A549 (cell line): ENCODE measurements around the gene SKI. TPM values are rescaled to one million over a fixed set of nuclear protein-coding genes. Genes with fewer than 3 reads are reported as not detected.

Experiments used
- ATAC-seq, 2 experiments: fragments of 200-7000 bp in 1 of 2; fragments of >200 bp in 1 of 2; cut with Nextera tagmentation in 1 of 2; cut with Tn5 transposase in 1 of 2; 3 replicates each; pipeline versions ENCODE4 v1.8.0 to v1.9.1; 2018 to 2020; ENCODE audit warnings: mild to moderate bottlenecking in 1 of 2, moderate library complexity in 1 of 2
- CTCF ChIA-PET: fragments of 300-600 bp; sonication (Branson Sonifier 250); formaldehyde crosslinking; extraction: SDS; loops from one replicate; lab custom pipeline; 2021; ENCODE audit warnings: antibody characterized with exemption, inconsistent platforms; lab: Yijun Ruan, JAX
- POLR2A ChIA-PET: fragments of 350-600 bp; formaldehyde crosslinking; extraction: SDS; loops from one replicate; lab custom pipeline; 2021; ENCODE audit warnings: antibody characterized with exemption, inconsistent platforms; lab: Yijun Ruan, JAX
- DNase-seq, 2 experiments: peaks; one replicate each; pipeline versions ENCODE4 v3.0.0 to v3.0.0-alpha.2; 2011 to 2016; ENCODE audit warnings: low read depth in 1 of 2, low spot score in 1 of 2
- FAIRE-seq: peaks from 2 replicates; lab custom pipeline; 2011; peaks lifted over from hg19 to GRCh38; lab: Jason Lieb, UNC
- H3K27ac ChIP-seq, 2 experiments: fragments of >200 bp; sonication (Bioruptor Twin); formaldehyde crosslinking; 3 replicates each; pipeline ENCODE4 v1.5.1; 2016 to 2017
- H3K4me1 ChIP-seq: fragments of >200 bp; sonication (Bioruptor Twin); formaldehyde crosslinking; 3 replicates; pipeline ENCODE4 v1.6.1; 2016
- H3K4me2 ChIP-seq: fragments of >200 bp; sonication (Bioruptor Twin); formaldehyde crosslinking; 3 replicates; pipeline ENCODE4 v1.6.1; 2016
- H3K4me3 ChIP-seq: fragments of >200 bp; sonication (Bioruptor Twin); formaldehyde crosslinking; 3 replicates; pipeline ENCODE4 v1.5.1; 2016
- H3K9me3 ChIP-seq: fragments of >200 bp; sonication (Bioruptor Twin); formaldehyde crosslinking; 3 replicates; pipeline ENCODE4 v1.6.1; 2016
- ATOH8 ChIP-seq: fragments of 250-450 bp; sonication (Bioruptor Pico); IDR thresholded peaks from 2 replicates; pipeline ENCODE4 v1.5.0; 2020; ENCODE audit warnings: low read depth, mild to moderate bottlenecking, moderate library complexity
- BCL3 ChIP-seq: fragments of >200 bp; sonication (Bioruptor Twin); formaldehyde crosslinking; IDR thresholded peaks from 3 replicates; pipeline ENCODE4 v1.6.1; 2016
- CEBPB ChIP-seq, 2 experiments: fragments of >200 bp in 1 of 2; sonication (Bioruptor Twin) in 1 of 2; formaldehyde crosslinking in 1 of 2; IDR thresholded peaks; 2 replicates each; pipeline ENCODE4 v1.6.1; 2012 to 2016
- CHD2 ChIP-seq: fragments of 150-350 bp; IDR thresholded peaks from 2 replicates; pipeline ENCODE4 v1.6.1; 2014; ENCODE audit warnings: low read length; ENCODE audit not compliant: partially characterized antibody
- CHD4 ChIP-seq: fragments of 200-600 bp; sonication (generic); IDR thresholded peaks from 2 replicates; pipeline ENCODE4 v1.6.1; 2016; ENCODE audit warnings: antibody characterized with exemption, mild to moderate bottlenecking, borderline replicate concordance
- CTCF ChIP-seq: fragments of >200 bp; sonication (Bioruptor Twin); formaldehyde crosslinking; IDR thresholded peaks from 3 replicates; pipeline ENCODE4 v1.5.1; 2016
- E2F6 ChIP-seq: IDR thresholded peaks from 2 replicates; pipeline ENCODE4 v1.6.1; 2012; ENCODE audit warnings: low read depth, borderline replicate concordance
- EHMT2 ChIP-seq: fragments of 200-600 bp; sonication (generic); IDR thresholded peaks from 2 replicates; pipeline ENCODE4 v1.6.1; 2016; ENCODE audit warnings: antibody characterized with exemption, low read depth, mild to moderate bottlenecking, moderate library complexity
- ELK1 ChIP-seq: fragments of 150-350 bp; IDR thresholded peaks from 2 replicates; pipeline ENCODE4 v1.6.1; 2014; ENCODE audit warnings: low read depth, mild to moderate bottlenecking, low read length
- EP300 ChIP-seq, 2 experiments: fragments of >200 bp; sonication (Bioruptor Twin); formaldehyde crosslinking; IDR thresholded peaks; 2 replicates in 1 of 2; 3 replicates in 1 of 2; pipeline ENCODE4 v1.6.1; 2016 to 2017
- FOSB ChIP-seq: fragments of 250-450 bp; sonication (Bioruptor Pico); IDR thresholded peaks from 2 replicates; pipeline ENCODE4 v1.5.0; 2020; ENCODE audit warnings: mild to moderate bottlenecking, moderate library complexity
- HES2 ChIP-seq: fragments of >200 bp; sonication (Bioruptor Twin); formaldehyde crosslinking; IDR thresholded peaks from 2 replicates; pipeline ENCODE4 v1.6.1; 2016
- HMGXB4 ChIP-seq: fragments of 250-450 bp; sonication (Bioruptor Pico); IDR thresholded peaks from 2 replicates; pipeline ENCODE4 v1.5.0; 2021; ENCODE audit warnings: mild to moderate bottlenecking, moderate library complexity, borderline replicate concordance
- HOXB5 ChIP-seq: fragments of 250-450 bp; sonication (Bioruptor Pico); IDR thresholded peaks from 2 replicates; pipeline ENCODE4 v1.5.0; 2020; ENCODE audit warnings: mild to moderate bottlenecking, moderate library complexity
- JUNB ChIP-seq: fragments of >200 bp; sonication (Bioruptor Twin); formaldehyde crosslinking; IDR thresholded peaks from 2 replicates; pipeline ENCODE4 v1.6.1; 2016
- KDM5A ChIP-seq: fragments of 200-600 bp; sonication (generic); IDR thresholded peaks from 2 replicates; pipeline ENCODE4 v1.6.1; 2016; ENCODE audit warnings: antibody characterized with exemption, mild to moderate bottlenecking
- MAFK ChIP-seq: fragments of 450-650 bp; IDR thresholded peaks from 2 replicates; pipeline ENCODE4 v1.6.1; 2014; ENCODE audit not compliant: partially characterized antibody
- NFE2L2 ChIP-seq: fragments of 150-350 bp; conservative IDR thresholded peaks from 2 replicates; pipeline ENCODE4 v1.6.1; 2014; ENCODE audit warnings: low read length
- PHF8 ChIP-seq: fragments of 200-600 bp; sonication (generic); IDR thresholded peaks from 2 replicates; pipeline ENCODE4 v1.6.1; 2016; ENCODE audit warnings: low read depth, mild to moderate bottlenecking, antibody characterized with exemption, moderate library complexity, borderline replicate concordance
- POLR2A ChIP-seq: IDR thresholded peaks from 2 replicates; pipeline ENCODE4 v1.6.1; 2012; ENCODE audit warnings: mild to moderate bottlenecking, low read length
- RARB ChIP-seq: fragments of 250-450 bp; sonication (Bioruptor Pico); IDR thresholded peaks from 2 replicates; pipeline ENCODE4 v1.8.0; 2021; ENCODE audit warnings: mild to moderate bottlenecking, moderate library complexity
- REST ChIP-seq: fragments of 200-600 bp; sonication (generic); IDR thresholded peaks from 2 replicates; pipeline ENCODE4 v1.6.1; 2016; ENCODE audit warnings: antibody characterized with exemption, mild to moderate bottlenecking, moderate library complexity
- USF2 ChIP-seq: fragments of 450-650 bp; IDR thresholded peaks from 2 replicates; pipeline ENCODE4 v1.6.1; 2014; ENCODE audit warnings: antibody characterized with exemption
- ZC3H11A ChIP-seq: fragments of 450-650 bp; IDR thresholded peaks from 2 replicates; pipeline ENCODE4 v1.6.1; 2014; ENCODE audit warnings: antibody characterized with exemption, mild to moderate bottlenecking
- ZSCAN20 ChIP-seq: fragments of 250-450 bp; sonication (Bioruptor Pico); IDR thresholded peaks from 2 replicates; pipeline ENCODE4 v1.8.0; 2022; ENCODE audit warnings: mild to moderate bottlenecking, moderate library complexity
- WGBS: methylation state at CpG from one replicate; pipeline ENCODE4 v1.1.6; 2017; ENCODE audit errors: missing lambda C conversion rate; 5-methylcytosine and 5-hydroxymethylcytosine counted together
- polyA plus RNA-seq, 4 experiments: library from polyadenylated mRNA; depleted of rRNA in 3 of 4; stranded (reverse); fragments of >200 nt; fragmentation: RNase III in 1 of 4; extraction: RNeasy Plus Mini Kit Qiagen cat#74134 plus additional on column Dnase treatment in 1 of 4; gene quantifications; 2 replicates in 3 of 4; 3 replicates in 1 of 4; pipeline ENCODE4 v1.2.3, GENCODE V29; 2011 to 2017

Gene SKI
- polyA plus RNA-seq, 2 of the 4 experiments (the other 2 are of a cell fraction), result 2.8 to 12.0 TPM

GRCh38 chr1:2232916-2233438 lies 4.9 kb downstream of the SKI start:
- ChIA-PET POLR2A (no interaction called here), CTCF (interaction anchor here (2.4 to 7.6 kb wide), 2 partner anchors 38 to 149 kb away, joined by 12 to 49 read pairs; partner anchors contain the start of gene FAAP20)
- WGBS, result 91% methylated on average over 6 of the region's 23 CpGs
- Histone ChIP-seq H3K4me1 (peaks cover 65% of the 10 kb centered on the region), H3K4me3 (no peak overlapping the region), H3K9me3 (no peaks in the 10 kb centered on the region), H3K4me2 (peak overlapping the region; percentile 97), H3K27ac (peak overlapping the region in 1 of 2 experiments; percentile 83; a peak in 3 of 6 replicates)
- FAIRE-seq (no peak), ATAC-seq (no peak), DNase-seq (no peak)
- no peak for TF ChIP-seq HMGXB4 (CRISPR knock-in tag)
- no peak for TF ChIP-seq USF2
- no peak for TF ChIP-seq JUNB
- TF ChIP-seq EHMT2, result no peak
- no peak for TF ChIP-seq POLR2A
- no peak for TF ChIP-seq CHD4
- no peak for TF ChIP-seq NFE2L2
- TF ChIP-seq FOSB (CRISPR knock-in tag), result no peak
- TF ChIP-seq ZSCAN20, result no peak
- no peak for TF ChIP-seq CHD2
- no peak for TF ChIP-seq KDM5A
- no peak for TF ChIP-seq RARB (CRISPR knock-in tag)
- TF ChIP-seq ELK1, result no peak

- peak overlapping the region; percentile 27; the same call in 1 of the 3 replicates for H3K4me3 ChIP-seq
- ATAC-seq (no peak), FAIRE-seq (no peak), DNase-seq (no peak)
- WGBS, result 62% methylated on average over 4 of the region's 12 CpGs
- peaks cover 65% of the 10 kb centered on the region for H3K4me1 ChIP-seq
- peak overlapping the region; percentile 97 for H3K4me2 ChIP-seq
- POLR2A ChIA-PET, result no interaction called here
- peak overlapping the region; percentile 83 for H3K27ac ChIP-seq
- CTCF ChIA-PET, result interaction anchor here (1.3 to 7.6 kb wide), 4 partner anchors 21 to 148 kb away, joined by 3 to 49 read pairs (median 8); partner anchors contain the start of gene FAAP20
- no peaks in the 10 kb centered on the region for H3K9me3 ChIP-seq
- TF ChIP-seq MAFK (no peak), ZC3H11A (no peak), BCL3 (no peak), E2F6 (no peak), HES2 (no peak), HOXB5 (CRISPR knock-in tag) (no peak), CEBPB (IDR thresholded peaks at IDR 0.05) (no peak), PHF8 (no peak), CTCF (no peak), EP300 (IDR thresholded peaks at IDR 0.05) (no peak), ATOH8 (CRISPR knock-in tag) (no peak), REST (no peak)
These were observed 5.3 kb downstream of the SKI start for GRCh38 chr1:2233468-2233867.
